Measurements from ENCODE around the gene CPLX4. TPM values are rescaled to one million over a fixed set of nuclear protein-coding genes. Genes with fewer than 3 reads are reported as not detected.

The CPLX4 gene
- total RNA-seq, 1 donor from 2014 or later = not detected

GRCh38 chr18:59303006-59303405 is 15.4 kb downstream of the CPLX4 start:
- peaks cover 6% of the 10 kb centered on the region for H3K4me1 Mint-ChIP-seq (ENCODE audit: low read depth)
- H3K36me3 Mint-ChIP-seq (ENCODE audit: low read depth) = no peaks in the 10 kb centered on the region
- peaks cover 30% of the 10 kb centered on the region for H3K27me3 Mint-ChIP-seq (ENCODE audit: insufficient read depth)
- no peak overlapping the region for H3K27ac Mint-ChIP-seq
- no peak for DNase-seq (ENCODE audit: low spot score)
- intact Hi-C loops (cut with micrococcal nuclease) = no loop called here
- H3K9me3 Mint-ChIP-seq = no peaks in the 10 kb centered on the region
- H3K4me3 Mint-ChIP-seq = no peak overlapping the region

GRCh38 chr18:59301929-59302328 is 16.5 kb downstream of the CPLX4 start:
- Mint-ChIP-seq H3K4me3 (no peak overlapping the region), H3K9me3 (no peaks in the 10 kb centered on the region), H3K27me3 (ENCODE audit: insufficient read depth) (peaks cover 23% of the 10 kb centered on the region), H3K36me3 (ENCODE audit: low read depth) (no peaks in the 10 kb centered on the region), H3K4me1 (ENCODE audit: low read depth) (peaks cover 6% of the 10 kb centered on the region), H3K27ac (no peak overlapping the region)
- intact Hi-C loops (cut with micrococcal nuclease) = no loop called here
- no peak for DNase-seq (ENCODE audit: low spot score)

GRCh38 chr18:59300676-59301285 is 17.7 kb downstream of the CPLX4 start:
- Mint-ChIP-seq H3K36me3 (ENCODE audit: low read depth) (no peaks in the 10 kb centered on the region), H3K9me3 (no peaks in the 10 kb centered on the region), H3K4me3 (no peak overlapping the region), H3K27ac (no peak overlapping the region), H3K4me1 (ENCODE audit: low read depth) (peaks cover 6% of the 10 kb centered on the region), H3K27me3 (ENCODE audit: insufficient read depth) (peaks cover 24% of the 10 kb centered on the region)
- no peak for DNase-seq (ENCODE audit: low spot score)
- intact Hi-C loops (cut with micrococcal nuclease) = no loop called here

GRCh38 chr18:59298871-59299270 is 19.6 kb downstream of the CPLX4 start:
- Mint-ChIP-seq H3K9me3 (no peaks in the 10 kb centered on the region), H3K27ac (no peak overlapping the region)

GRCh38 chr18:59293317-59293716 is 25.1 kb downstream of the CPLX4 start:
- Mint-ChIP-seq H3K27ac (no peak overlapping the region), H3K27me3 (ENCODE audit: insufficient read depth) (peaks cover 33% of the 10 kb centered on the region), H3K4me3 (no peak overlapping the region), H3K36me3 (ENCODE audit: low read depth) (no peaks in the 10 kb centered on the region), H3K9me3 (no peaks in the 10 kb centered on the region), H3K4me1 (ENCODE audit: low read depth) (no peaks in the 10 kb centered on the region)
- intact Hi-C loops (cut with micrococcal nuclease) = loop anchor here (10.0 kb wide), 1 partner anchor 851 kb away; no protein-coding TSS in a partner anchor
- DNase-seq (ENCODE audit: low spot score) = no peak

More at GRCh38 chr18:59298871-59299270, 19.6 kb downstream of the CPLX4 start:
- intact Hi-C loops (cut with micrococcal nuclease) = loop anchor here (10.0 kb wide), 1 partner anchor 846 kb away; no protein-coding TSS in a partner anchor
- H3K36me3 Mint-ChIP-seq (ENCODE audit: low read depth) = no peaks in the 10 kb centered on the region
- DNase-seq (ENCODE audit: low spot score) = no peak
- peaks cover 6% of the 10 kb centered on the region for H3K4me1 Mint-ChIP-seq (ENCODE audit: low read depth)
- no peak overlapping the region for H3K4me3 Mint-ChIP-seq
- H3K27me3 Mint-ChIP-seq (ENCODE audit: insufficient read depth) = peaks cover 19% of the 10 kb centered on the region

GRCh38 chr18:59286341-59286740 is 32.1 kb downstream of the CPLX4 start:
- DNase-seq (ENCODE audit: low spot score) = no peak
- H3K27me3 Mint-ChIP-seq (ENCODE audit: insufficient read depth) = peaks cover 35% of the 10 kb centered on the region
- no peaks in the 10 kb centered on the region for H3K4me1 Mint-ChIP-seq (ENCODE audit: low read depth)
- H3K4me3 Mint-ChIP-seq = no peak overlapping the region
- H3K27ac Mint-ChIP-seq = no peak overlapping the region
- intact Hi-C loops (cut with micrococcal nuclease) = no loop called here
- no peaks in the 10 kb centered on the region for H3K36me3 Mint-ChIP-seq (ENCODE audit: low read depth)
- H3K9me3 Mint-ChIP-seq = no peaks in the 10 kb centered on the region

- Mint-ChIP-seq H3K4me3 (no peak overlapping the region), H3K4me1 (ENCODE audit: low read depth) (no peaks in the 10 kb centered on the region), H3K36me3 (ENCODE audit: low read depth) (no peaks in the 10 kb centered on the region), H3K27me3 (ENCODE audit: insufficient read depth) (peaks cover 36% of the 10 kb centered on the region), H3K27ac (no peak overlapping the region), H3K9me3 (no peaks in the 10 kb centered on the region)
- intact Hi-C loops (cut with micrococcal nuclease) = no loop called here
- DNase-seq (ENCODE audit: low spot score) = no peak
Observed at GRCh38 chr18:59282341-59282740, 36.1 kb downstream of the CPLX4 start.

- no peak for DNase-seq (ENCODE audit: low spot score)
- Mint-ChIP-seq H3K36me3 (ENCODE audit: low read depth) (no peaks in the 10 kb centered on the region), H3K4me3 (no peak overlapping the region), H3K4me1 (ENCODE audit: low read depth) (no peaks in the 10 kb centered on the region), H3K27me3 (ENCODE audit: insufficient read depth) (peaks cover 41% of the 10 kb centered on the region), H3K27ac (no peak overlapping the region), H3K9me3 (no peaks in the 10 kb centered on the region)
- intact Hi-C loops (cut with micrococcal nuclease) = loop anchor here (10.0 kb wide), 1 partner anchor 1475 kb away; the partner anchor contains the start of gene ATP8B1
Observed at GRCh38 chr18:59279722-59280121, 38.7 kb downstream of the CPLX4 start.

GRCh38 chr18:59279193-59279592 is 39.3 kb downstream of the CPLX4 start:
- Mint-ChIP-seq H3K4me1 (ENCODE audit: low read depth) (no peaks in the 10 kb centered on the region), H3K4me3 (no peak overlapping the region), H3K27me3 (ENCODE audit: insufficient read depth) (peaks cover 42% of the 10 kb centered on the region), H3K36me3 (ENCODE audit: low read depth) (no peaks in the 10 kb centered on the region), H3K27ac (no peak overlapping the region), H3K9me3 (no peaks in the 10 kb centered on the region)
- intact Hi-C loops (cut with micrococcal nuclease) = loop anchor here (10.0 kb wide), 1 partner anchor 1474 kb away; the partner anchor contains the start of gene ATP8B1
- no peak for DNase-seq (ENCODE audit: low spot score)

GRCh38 chr18:59278793-59279192 is 39.7 kb downstream of the CPLX4 start:
- Mint-ChIP-seq H3K27me3 (ENCODE audit: insufficient read depth) (peaks cover 46% of the 10 kb centered on the region), H3K4me3 (no peak overlapping the region), H3K27ac (no peak overlapping the region), H3K4me1 (ENCODE audit: low read depth) (no peaks in the 10 kb centered on the region), H3K9me3 (no peaks in the 10 kb centered on the region), H3K36me3 (ENCODE audit: low read depth) (no peaks in the 10 kb centered on the region)
- intact Hi-C loops (cut with micrococcal nuclease) = loop anchor here (10.0 kb wide), 1 partner anchor 1474 kb away; the partner anchor contains the start of gene ATP8B1
- DNase-seq (ENCODE audit: low spot score) = no peak

GRCh38 chr18:59276047-59276446 is 42.4 kb downstream of the CPLX4 start:
- Mint-ChIP-seq H3K4me3 (no peak overlapping the region), H3K9me3 (no peaks in the 10 kb centered on the region), H3K36me3 (ENCODE audit: low read depth) (no peaks in the 10 kb centered on the region), H3K4me1 (ENCODE audit: low read depth) (no peaks in the 10 kb centered on the region), H3K27ac (no peak overlapping the region), H3K27me3 (ENCODE audit: insufficient read depth) (peaks cover 54% of the 10 kb centered on the region)
- DNase-seq (ENCODE audit: low spot score) = no peak
- intact Hi-C loops (cut with micrococcal nuclease) = loop anchor here (10.0 kb wide), 1 partner anchor 1471 kb away; the partner anchor contains the start of gene ATP8B1

GRCh38 chr18:59275406-59275949 is 43.0 kb downstream of the CPLX4 start:
- Mint-ChIP-seq H3K36me3 (ENCODE audit: low read depth) (no peaks in the 10 kb centered on the region), H3K4me3 (no peak overlapping the region), H3K9me3 (no peaks in the 10 kb centered on the region), H3K27me3 (ENCODE audit: insufficient read depth) (peaks cover 55% of the 10 kb centered on the region), H3K4me1 (ENCODE audit: low read depth) (no peaks in the 10 kb centered on the region), H3K27ac (no peak overlapping the region)
- intact Hi-C loops (cut with micrococcal nuclease) = loop anchor here (10.0 kb wide), 1 partner anchor 1471 kb away; the partner anchor contains the start of gene ATP8B1
- DNase-seq (ENCODE audit: low spot score) = no peak

- DNase-seq (ENCODE audit: low spot score) = no peak
- H3K27me3 Mint-ChIP-seq (ENCODE audit: insufficient read depth) = peaks cover 58% of the 10 kb centered on the region
- no peak overlapping the region for H3K4me3 Mint-ChIP-seq
- H3K9me3 Mint-ChIP-seq = no peaks in the 10 kb centered on the region
- H3K4me1 Mint-ChIP-seq (ENCODE audit: low read depth) = peaks cover 4% of the 10 kb centered on the region
- intact Hi-C loops (cut with micrococcal nuclease) = loop anchor here (5.0 to 10.0 kb wide), 2 partner anchors 423 to 1470 kb away; partner anchors contain the start of genes ATP8B1 and CCBE1
- H3K36me3 Mint-ChIP-seq (ENCODE audit: low read depth) = no peaks in the 10 kb centered on the region
- H3K27ac Mint-ChIP-seq = peak overlapping the region; percentile 10
Observed at GRCh38 chr18:59274533-59274928, 43.9 kb downstream of the CPLX4 start.
